ENCODE data around the gene TINAG. TPM values are rescaled to one million over a fixed set of nuclear protein-coding genes. Genes with fewer than 3 reads are reported as not detected.
A peak's percentile ranks its signal among the peaks of the same experiment; 100 is the strongest.

Gene TINAG, protein sequence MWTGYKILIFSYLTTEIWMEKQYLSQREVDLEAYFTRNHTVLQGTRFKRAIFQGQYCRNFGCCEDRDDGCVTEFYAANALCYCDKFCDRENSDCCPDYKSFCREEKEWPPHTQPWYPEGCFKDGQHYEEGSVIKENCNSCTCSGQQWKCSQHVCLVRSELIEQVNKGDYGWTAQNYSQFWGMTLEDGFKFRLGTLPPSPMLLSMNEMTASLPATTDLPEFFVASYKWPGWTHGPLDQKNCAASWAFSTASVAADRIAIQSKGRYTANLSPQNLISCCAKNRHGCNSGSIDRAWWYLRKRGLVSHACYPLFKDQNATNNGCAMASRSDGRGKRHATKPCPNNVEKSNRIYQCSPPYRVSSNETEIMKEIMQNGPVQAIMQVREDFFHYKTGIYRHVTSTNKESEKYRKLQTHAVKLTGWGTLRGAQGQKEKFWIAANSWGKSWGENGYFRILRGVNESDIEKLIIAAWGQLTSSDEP
- 8.8 TPM for total RNA-seq

DNA sequence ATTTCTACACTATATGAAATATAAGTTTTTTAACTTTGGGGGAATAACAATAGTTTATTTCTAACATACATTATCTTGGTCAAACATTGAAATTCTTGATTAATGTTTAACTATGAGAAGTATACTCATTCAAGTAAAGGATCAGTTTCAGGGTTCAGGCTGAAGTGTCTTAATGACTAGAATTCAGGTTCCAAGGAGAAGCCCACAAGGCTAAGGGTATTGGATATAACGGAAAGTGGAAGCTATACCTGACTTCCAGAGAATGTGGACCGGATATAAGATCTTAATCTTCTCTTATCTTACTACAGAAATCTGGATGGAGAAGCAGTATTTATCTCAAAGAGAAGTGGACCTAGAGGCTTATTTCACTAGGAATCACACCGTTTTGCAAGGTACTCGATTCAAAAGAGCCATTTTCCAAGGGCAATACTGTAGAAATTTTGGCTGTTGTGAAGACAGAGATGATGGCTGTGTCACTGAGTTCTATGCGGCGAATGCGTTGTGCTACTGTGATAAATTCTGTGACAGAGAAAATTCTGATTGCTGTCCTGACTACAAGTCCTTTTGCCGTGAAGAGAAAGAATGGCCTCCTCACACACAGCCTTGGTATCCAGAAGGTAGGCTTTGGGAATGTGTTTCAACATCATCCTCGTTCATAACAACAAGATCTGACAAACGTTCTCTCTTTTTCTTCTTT is at the start of gene TINAG:
Gene TINAG (plus strand): TSS at position 153 of the 697 bp plus-strand sequence. CDS start 110 bp downstream, at position 263.
- DNase-seq (ENCODE audit: low spot score) = no peak

DNA sequence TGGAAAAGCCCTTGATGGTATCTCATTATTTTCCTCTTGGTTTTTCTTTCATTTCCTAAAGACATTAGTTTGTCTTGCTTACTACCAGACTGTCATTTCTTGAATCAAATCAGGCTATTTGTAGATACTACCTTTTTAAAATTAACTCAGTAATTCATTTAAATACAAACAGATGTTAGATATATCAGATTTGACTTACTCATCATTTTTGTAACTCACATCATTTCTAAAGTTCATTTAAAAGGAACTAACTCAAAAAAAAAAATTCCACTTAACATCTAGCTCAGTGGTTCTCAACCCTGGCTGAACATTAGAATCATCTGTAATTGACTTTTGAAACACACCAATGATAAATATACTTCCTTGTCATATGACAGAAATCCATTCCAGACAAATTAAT is 48.2 kb upstream of the TINAG start:
- DNase-seq (ENCODE audit: low spot score) = no peak

DNA sequence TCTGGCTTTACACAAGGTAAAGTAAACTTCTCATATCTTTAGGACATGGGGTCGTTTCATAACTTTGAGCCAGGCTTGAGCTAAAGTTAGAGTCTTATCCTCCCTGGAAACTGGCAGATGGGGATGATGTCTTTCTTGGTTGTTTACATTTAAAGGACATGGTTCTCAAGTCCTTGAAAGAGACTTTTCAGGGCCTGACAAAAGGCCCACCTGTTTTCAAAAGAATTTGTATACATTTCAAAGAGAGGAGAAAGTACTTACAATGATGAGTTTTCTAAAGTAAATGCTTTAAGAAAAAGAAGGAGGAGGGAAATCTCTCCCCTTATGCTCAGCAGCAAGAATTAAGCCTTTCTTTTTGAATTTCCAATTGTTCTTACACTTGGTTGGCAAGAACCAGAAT is 45.7 kb upstream of the TINAG start:
- DNase-seq (ENCODE audit: low spot score) = no peak

DNA sequence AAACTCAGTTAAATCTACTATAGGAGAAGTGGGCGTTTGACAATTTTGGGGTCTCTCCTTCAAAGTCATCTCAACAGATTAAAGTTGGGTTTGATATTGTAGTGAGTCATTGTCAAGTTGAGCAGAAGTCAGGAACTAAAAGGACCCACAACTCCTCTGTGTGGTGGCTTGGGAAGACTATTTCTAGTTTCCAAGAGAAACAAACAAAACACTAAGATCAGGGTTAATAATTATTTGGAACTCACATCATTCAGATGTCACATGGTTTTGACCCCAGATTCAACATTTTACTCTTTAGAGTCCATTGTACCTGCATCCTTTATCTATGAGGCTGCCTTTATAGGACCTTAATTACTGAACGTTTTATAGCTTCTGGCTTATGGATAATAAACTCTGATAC is 45.3 kb upstream of the TINAG start:
- no peak for DNase-seq (ENCODE audit: low spot score)

- DNase-seq (ENCODE audit: low spot score) = no peak
Measured at GRCh38 chr6:54264581-54265272, 43.5 kb upstream of the TINAG start.

DNA sequence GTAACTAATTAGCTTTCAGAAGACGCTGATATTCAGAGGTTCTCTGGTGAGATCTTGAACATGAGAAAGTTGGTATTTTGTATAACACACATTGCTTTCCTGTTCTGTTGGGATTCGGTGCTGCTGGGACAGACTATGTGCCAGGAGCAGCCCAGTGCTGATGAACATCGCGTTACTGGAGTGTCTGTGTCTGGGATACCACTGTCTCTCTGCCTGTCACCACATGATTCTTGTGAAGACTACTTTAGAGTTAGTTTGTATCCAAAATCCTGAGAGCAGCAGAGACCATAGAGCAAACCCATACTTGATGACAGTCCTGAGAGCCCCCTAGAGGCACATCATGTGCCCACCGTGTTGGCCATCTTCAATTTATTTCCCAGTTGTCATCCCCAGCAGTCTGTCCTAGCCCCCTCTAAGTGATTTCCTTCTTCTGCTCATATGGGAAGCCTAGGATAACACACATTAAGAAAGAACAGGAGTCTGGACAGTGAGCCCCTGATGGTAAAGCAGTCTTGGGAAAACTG is 41.8 kb upstream of the TINAG start:
- DNase-seq (ENCODE audit: low spot score) = no peak

DNA sequence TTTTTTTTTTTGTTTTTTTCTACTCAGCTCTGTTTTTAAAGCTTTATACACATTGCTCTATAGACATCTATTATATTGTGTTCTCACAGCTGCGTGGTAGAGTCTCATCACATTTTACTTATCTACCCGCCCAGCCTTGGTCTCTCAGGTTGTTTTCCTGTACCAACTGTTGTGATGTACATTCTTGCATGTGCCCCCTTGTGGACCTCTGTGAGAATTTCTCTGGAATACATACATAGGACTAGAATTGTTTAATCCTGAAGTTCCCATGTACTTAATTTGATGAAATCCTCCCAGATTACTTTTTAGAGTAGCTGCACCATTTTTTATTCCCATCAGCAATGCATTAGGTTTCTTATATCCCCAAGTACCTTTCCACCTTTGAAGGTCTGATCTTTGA is 40.4 kb upstream of the TINAG start:
- peak; percentile 32 for DNase-seq (ENCODE audit: low spot score)

- DNase-seq (ENCODE audit: low spot score) = no peak
Measured at GRCh38 chr6:54273214-54273820, 34.9 kb upstream of the TINAG start.

DNA sequence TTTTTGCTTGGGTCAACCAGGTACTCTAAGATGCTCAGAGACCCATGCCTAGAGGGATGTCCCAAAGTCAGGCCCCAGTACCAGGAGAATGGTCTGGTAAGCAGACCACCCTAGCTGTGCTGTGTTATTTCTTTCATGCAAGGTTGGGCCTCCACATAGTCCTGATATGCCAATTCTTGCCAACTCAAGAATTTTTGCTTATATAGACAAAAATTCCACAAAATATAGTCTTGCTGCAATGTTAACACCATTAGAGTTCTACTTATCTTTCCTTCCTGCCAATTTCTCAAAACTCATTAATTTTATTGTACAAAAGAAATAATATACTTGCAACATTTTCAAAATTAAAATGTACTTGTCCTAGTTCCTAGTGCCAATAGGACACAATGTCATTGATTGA is 33.9 kb upstream of the TINAG start:
- no peak for DNase-seq (ENCODE audit: low spot score)

DNA sequence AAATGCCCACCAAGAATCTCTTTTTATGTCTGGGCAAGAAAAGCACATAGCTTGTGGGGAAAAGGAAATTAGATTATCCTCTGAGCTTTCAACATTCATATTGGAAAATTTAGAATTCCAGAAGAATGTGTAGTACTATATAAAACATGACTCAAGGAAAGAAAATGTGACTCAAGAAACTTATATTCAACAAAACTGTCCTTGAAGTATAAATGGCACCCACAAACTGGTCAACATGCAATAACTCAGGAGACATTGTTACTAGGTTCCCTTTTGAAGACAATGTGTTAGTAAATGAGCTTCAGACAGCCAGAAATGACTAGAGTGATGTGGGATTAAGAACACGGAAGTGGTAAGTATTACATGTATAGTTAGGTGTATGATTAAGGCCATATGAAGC is 26.1 kb upstream of the TINAG start:
- no peak for DNase-seq (ENCODE audit: low spot score)

DNA sequence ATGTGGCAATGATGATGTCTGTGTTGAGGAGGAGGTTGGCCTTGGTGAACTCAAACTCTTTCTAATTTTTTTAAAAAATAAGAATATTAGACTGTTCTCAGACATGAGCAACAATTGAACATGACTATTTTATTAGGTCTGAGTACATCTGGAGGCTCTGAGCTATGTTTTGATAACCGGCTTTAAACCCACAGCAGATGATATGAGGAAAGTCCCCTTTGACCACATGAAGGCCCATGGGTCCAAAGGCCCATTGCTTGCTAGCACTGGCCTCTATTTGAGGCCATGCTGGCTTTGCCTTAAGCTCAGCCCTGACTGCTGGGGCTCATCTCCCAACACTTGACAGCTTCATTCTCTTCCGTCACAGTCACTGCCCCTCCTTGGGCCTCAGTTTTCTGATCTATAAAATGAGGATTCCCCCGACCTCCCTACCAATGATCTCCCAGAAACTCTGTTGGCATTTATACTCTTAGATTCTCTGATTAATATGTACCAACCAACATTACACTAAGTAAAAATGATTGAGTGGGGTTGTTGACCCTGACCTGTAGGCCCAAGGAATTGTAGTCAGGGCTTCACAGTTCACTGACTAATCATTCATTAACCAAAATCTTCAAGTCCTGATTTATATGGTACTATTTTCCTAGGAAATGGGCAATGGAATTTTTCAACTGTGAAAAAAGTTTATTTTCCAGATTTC is 23.9 kb upstream of the TINAG start:
- no peak for DNase-seq (ENCODE audit: low spot score)

DNA sequence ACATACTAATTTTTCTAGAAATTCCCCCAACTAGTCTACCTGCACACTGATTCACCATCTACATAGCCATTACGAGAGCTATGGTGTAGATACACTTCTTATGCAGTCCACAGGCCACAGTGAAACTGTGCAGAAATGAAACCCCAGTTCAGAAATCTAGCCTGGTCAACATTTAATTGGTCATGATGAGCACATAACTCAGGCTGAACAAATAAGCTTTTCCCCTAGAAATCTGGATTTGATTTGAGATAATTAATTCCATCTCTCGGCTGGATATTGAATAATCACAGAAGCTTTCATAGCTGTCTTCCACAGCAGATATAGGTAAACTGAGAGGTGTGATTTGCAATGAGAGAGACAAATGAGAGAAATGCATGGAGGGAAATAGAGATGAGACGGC is 22.6 kb upstream of the TINAG start:
- DNase-seq (ENCODE audit: low spot score) = no peak

DNA sequence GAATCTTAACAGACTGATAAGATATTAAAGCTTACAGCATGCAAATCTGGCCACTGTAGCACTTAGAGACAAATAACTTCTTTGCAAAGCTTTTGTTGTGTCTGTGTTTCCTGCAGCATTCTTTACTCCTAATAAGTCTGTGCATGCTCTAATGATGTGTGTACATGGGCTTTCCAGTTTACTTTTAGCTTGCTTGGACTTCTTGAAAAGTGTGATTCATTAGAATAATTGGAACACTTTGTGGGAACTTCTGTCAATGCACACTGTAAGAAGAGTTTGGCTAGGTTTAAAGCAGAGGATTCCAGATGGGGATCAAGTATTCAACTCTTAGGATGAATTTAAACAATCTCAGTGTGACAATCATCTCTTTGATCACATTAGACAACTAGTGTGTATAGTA is 22.1 kb upstream of the TINAG start:
- no peak for DNase-seq (ENCODE audit: low spot score)

DNA sequence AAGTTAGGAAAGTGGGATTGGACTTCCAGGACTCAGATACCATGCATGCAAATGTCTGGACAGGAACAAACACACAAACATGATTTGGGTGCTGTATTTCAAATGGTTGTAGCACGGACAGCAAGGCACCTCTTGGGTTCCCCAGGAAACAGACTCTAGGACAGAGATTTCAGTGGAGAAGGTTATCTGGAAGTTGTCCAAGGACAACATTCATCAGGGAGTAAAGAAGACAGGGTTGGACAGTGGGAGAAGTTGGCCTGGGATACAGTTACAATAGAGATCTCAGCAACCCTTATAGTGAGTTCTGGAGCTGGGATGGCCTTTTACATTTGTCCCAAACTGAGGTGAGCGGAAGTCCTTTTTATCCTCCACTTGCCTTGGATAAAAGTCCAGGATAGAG is 19.8 kb upstream of the TINAG start:
- DNase-seq (ENCODE audit: low spot score) = no peak

DNA sequence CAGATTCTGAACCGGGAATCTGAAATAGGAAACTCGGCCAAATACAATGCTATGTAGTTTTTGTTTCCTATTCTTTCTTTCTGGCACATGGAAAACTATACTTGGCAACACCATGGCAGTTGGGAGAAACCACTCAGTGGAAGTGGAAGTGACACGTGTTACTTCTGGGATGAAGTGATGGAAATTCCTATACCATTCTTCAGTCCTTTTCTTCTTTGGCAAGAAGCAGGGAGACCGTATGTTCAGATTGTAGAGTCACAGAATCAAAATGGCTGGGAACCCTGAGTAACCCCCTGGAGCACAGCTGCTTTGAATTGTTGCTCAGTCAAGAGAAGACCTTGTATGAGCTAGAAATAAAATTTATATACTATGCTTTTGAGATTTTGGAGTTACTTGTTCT is 18.8 kb upstream of the TINAG start:
- DNase-seq (ENCODE audit: low spot score) = no peak

DNA sequence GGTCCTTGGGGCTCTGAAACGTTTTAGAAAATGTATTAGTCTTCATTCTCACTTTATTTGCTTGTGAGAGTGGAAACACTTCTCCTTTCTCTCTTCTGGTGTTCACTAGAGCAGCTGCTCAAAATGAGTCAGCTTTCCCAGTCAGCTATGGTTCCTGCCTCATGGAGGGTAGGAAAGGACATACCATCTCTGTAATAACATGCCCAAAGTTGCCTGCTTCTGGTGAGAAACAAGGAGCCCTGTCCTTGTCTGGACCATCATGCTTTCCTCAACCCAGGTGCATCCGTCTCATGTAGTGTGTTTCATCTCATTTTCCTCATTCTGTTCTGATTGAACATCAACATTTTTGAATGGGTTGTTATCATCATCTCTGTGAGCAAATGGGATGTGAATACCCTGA is 17.1 kb upstream of the TINAG start:
- no peak for DNase-seq (ENCODE audit: low spot score)

DNA sequence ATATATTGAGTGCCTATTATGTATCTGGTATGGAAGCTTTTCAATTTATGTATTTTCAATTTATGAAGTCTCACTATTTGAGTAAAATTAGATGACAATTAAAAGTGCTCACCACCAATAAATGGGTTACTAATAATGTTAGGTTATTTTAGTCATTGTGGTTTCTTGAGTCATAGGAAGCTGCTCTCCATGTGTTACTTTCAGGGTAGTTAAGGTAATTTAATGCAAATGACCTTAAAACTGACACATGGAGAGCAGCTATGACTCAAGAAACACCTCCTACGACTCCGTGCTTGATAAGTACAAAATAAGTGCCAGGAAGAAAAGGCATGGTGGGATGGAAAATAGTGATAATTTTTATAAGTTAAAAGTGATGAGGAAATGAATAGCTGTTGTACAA is 16.5 kb upstream of the TINAG start:
- DNase-seq (ENCODE audit: low spot score) = no peak

DNA sequence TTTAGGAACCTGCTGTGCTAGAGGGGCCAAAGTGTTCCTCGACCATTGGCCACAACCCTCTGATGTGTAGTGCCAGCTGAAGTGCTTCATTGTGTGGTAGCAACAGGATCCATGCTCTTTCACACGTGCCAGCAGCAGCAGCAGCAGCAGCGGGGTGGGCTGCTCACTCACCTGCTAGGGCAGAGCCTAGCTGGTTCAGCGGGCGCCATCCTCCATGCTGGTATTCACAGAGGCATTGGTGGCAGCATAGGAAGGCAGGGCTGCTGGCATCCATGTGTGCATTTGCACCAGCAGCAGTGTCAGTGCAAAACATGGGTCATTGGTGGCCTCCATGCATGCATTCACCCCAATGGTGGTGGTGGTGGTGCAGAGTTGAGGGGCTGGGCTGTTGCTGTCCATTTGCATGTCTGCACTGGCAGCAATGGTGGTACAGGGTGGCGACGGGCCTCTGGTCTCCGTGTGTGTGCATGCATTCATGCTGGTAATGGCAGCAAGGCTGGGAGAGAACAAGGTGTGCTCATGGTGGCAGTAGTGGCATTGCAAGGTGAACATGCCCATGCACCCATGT is 13.2 kb upstream of the TINAG start:
- DNase-seq (ENCODE audit: low spot score) = no peak

- no peak for DNase-seq (ENCODE audit: low spot score)
Measured at GRCh38 chr6:54299542-54300269, 8.5 kb upstream of the TINAG start.

DNA sequence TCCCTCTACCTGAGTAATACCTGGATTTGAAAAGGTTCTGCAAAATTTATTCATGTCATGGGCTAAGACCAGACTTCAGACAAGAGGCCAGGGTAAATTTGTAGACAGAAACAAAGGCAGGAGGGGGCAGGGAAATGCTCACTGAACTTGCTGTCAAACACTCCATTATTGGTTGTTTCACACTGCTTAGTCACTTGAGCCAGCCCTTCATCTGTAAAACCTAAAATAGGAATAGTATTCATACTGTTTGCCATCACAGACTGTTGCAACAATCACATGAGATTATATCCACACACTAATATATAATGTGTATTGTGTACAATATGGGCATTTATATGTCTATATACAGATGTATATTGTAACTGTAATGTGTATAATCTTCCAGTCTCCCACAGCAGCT is 6.5 kb upstream of the TINAG start:
- no peak for DNase-seq (ENCODE audit: low spot score)

Data from mucosa of gallbladder (tissue), 1 donor.